ENCODE data around the gene CLCNKB.
A peak's percentile ranks its signal among the peaks of the same experiment; 100 is the strongest.
"Not testable (repeated sequence)": the region's sequence is repeated elsewhere in the genome, so short reads cannot be mapped to it uniquely, and the experiment has no call there.

CLCNKB gene

GRCh38 chr1:16043521-16043920 lies at the start of gene CLCNKB:
Gene CLCNKB, plus strand, starts transcription at chr1:16043782. Its CDS starts 711 bp downstream, at chr1:16044493.
- DNase-seq, result peak; percentile 81

- DNase-seq, result no peak
Observed at GRCh38 chr1:15994081-15994480, 49.5 kb upstream of the CLCNKB start.

GRCh38 chr1:15994590-15995351 lies 48.8 kb upstream of the CLCNKB start:
- no peak for DNase-seq

DNA sequence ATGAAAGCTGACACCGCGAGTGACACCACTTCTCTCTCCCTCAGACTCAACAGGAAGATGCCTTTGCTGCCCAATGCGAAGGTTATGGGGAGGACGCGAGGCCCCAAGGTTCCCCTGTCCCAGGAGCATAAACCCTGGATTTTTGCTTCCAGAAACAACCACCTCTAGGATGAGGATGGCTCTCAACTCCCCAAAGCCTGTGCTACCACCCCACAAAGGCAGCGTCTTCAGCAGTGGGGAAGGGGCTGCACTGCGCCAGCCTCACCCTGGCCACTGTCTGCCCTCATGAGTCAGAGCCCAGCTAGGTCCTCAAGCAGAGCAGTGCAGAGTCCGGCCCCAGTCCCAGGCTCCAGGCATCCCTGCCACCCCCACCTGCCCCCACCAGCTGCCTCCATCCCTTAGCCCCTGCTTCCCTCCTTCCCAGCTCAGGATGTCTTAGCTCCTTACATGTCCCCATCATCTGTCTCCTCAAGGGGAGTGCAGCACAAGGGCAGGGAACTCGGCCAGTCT lies 46.5 kb upstream of the CLCNKB start:
- no peak for DNase-seq

- no peak for DNase-seq
Observed at GRCh38 chr1:15997637-15998280, 45.8 kb upstream of the CLCNKB start.

DNA sequence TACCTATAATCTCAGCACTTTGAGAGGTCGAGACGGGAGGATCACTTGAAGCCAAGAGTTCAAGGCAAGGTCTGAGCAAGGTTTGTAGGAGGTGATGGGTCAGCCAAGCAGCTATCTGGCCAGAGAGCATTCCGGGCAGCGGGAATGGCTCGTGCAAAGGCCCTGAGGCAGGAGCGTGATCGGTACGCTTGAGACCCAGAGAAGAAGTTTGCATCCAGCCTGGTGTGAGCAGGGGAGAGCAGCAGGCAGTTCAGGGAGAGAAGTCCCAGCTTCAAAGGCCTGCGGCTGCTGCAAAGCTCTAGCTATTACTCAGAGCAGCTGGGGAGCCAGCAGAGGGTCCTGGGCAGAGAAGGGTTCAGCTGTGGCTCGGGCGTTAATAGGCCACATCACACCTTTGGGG lies 44.7 kb upstream of the CLCNKB start:
- DNase-seq, result no peak

GRCh38 chr1:16001274-16001673 lies 42.3 kb upstream of the CLCNKB start:
- DNase-seq, result not testable (repeated sequence)

- no peak for DNase-seq
Observed at GRCh38 chr1:16005597-16005996, 38.0 kb upstream of the CLCNKB start.

GRCh38 chr1:16006010-16006409 lies 37.6 kb upstream of the CLCNKB start:
- no peak for DNase-seq

GRCh38 chr1:16006552-16007485 lies 36.8 kb upstream of the CLCNKB start:
- DNase-seq, result no peak

DNA sequence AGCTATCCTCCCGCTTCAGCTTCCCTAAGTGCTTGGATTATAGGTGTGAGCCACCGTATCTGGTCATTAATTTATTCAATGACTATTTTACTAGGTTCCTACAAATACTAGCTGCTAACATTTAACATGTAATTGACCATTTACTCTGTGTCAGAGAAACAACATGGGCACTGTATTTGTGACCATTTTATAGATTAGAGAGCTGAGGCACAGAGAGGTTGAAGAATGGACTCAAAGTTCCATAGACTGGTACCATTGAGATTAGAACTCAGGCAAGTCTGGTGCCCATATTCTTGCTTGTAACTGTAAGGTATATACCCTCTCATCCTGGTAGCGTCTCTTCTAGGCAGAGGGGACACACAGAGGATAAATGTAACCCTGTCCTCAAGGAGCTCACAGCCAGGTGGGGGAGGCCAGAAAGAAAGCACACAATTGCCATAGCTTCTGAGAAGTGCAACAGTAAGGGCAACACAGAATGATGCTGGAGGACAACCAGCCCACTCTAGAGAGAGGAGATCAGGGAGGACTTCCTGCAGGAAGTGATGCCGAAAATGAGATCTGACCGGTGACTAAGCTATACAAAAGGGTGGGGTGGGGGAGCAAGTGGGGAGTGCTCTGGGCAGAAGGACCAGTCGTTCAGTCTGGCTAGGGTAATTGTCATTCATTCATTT lies 35.8 kb upstream of the CLCNKB start:
- no peak for DNase-seq

GRCh38 chr1:16009030-16009460 lies 34.5 kb upstream of the CLCNKB start:
- DNase-seq, result peak; percentile 73

DNA sequence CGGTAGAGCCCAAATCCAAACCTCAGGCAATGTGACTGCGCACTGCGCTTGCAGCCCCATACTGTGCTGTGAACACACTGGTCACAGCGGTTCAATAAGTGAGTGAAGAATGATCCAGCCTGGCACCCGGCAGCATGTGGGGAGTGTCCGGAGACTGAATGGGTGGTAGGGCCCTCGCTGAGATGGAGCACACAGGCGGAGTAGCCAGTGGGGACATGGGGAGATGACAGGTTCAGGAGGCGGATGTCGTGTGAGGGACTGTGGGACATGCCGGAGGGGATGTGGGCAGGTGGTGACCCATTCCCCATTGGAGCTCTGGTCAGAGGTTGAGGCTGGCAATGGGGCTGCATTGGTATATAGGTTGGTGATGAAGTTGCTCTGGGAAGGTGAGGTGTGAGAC lies 33.9 kb upstream of the CLCNKB start:
- DNase-seq, result no peak

DNA sequence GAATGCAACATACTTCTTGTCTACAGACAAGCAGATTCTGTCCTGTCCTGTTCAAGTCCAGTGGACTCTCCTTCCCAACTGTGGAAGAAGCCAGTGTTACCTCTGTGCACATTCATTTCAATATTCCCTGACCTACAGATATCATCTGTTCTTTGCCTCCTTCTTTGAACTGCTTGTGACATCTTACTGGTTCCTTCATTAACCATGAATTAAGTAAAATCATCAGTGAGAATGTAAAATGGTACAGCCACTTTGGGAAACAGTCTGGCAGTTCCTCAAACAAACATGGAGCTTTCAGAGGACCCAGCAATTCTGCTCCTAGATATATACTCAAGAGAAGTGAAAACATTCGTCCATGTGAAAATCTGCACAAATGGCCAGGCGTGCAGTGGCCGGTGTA lies 32.7 kb upstream of the CLCNKB start:
- DNase-seq, result no peak

- DNase-seq, result no peak
Observed at GRCh38 chr1:16011936-16012589, 31.5 kb upstream of the CLCNKB start.

- peak; percentile 42 for DNase-seq
Observed at GRCh38 chr1:16012590-16013219, 30.9 kb upstream of the CLCNKB start.

DNA sequence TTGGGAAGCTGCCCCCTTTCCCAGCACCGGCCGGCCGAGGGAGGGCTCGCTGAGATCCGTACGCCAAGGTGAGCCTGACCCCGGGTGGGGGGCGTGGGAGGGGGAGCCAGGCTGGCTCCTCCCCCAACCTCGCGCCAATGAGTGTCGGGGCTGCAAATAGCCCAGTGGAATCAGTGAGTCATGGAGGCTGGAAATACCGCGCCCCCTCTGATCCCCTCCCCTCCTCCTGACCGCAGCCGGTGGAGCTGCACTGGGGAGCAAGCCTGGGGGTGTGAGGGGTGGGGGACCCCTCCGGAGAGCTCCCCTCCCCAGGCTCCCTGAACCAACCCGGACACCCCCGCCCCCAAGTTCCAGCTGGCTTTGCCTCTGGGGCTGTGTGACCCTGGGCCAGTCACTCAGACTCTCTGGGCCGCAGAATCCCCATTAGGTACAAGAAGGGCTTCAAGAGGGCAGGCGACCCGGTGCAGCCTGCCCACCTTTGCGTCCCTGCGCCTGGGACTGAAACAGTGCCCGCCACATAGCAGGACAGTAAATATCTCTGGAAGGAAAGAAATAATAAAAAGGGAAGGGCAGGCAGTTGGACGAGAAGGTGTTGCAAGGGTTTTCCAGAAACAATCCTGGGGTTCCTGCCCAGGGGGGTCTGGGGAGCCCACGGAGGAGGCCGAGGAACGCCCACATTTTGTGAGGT lies 30.2 kb upstream of the CLCNKB start:
- peak; percentile 34 for DNase-seq

GRCh38 chr1:16013908-16014258 lies 29.7 kb upstream of the CLCNKB start:
- no peak for DNase-seq

DNA sequence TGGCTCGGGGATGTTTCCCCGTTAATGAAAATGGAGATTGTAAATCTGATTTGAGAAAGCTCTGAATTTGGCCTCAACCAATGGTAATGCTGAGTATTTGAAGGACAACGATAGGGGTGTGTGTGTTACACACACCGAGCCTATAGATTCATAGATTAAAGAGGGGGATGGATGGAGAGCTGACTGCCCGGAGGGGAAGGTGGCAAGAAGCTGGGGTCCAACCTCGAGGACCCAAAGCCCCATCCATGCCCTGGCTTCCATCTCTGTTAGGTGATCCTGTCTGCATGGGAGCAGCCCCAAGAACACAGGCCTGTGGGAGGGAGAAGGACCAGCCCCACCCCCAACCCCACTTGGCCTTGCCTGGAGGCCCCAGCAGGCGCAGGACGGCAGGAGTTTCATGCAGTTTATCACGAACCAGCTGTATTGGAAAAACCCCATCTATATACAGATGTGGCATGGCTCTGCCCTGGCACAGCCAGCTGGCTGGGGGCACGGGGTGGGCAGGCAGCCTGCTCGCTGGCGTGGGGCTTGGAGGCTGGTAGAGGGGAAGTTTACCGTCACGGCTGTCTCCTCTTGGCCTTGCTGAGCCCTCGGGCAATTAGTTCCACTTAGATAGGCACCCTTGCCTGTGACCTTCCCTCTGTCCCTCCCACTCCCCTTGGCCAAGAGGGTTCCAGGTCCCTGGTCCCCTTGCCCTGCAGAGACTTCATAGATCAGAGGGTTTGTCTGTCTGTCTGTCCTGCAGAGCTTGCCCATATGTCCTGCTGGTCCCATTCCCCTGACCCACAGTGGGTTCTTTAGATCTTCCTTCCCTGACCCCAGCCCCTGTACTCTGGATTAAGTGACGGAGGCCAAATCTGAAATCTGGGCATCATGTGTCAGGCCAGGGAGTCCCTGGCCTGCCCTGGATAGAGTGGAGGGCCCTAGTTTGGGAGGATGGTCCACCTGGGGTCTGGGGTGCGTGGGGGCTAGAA lies 28.8 kb upstream of the CLCNKB start:
- DNase-seq, result no peak

DNA sequence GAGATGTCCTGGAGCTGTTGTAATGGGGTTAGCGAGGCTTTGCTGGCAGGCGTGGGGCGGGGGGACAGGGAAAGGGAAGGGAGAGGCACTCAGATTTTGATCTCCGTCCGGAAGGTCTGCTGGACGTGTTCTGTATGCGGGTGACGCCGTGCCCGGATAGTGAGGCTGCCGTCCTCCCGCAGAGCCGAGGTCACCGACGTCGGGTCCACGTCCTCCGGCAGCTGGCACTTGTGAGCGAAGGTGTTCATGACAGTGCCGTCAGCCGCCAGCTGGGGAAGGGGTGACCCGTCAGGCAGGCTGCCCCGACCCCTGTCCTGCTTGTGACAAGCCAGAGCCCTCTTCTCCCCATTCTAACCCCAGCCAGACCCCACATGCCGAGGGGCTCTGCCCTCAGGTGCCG lies 28.1 kb upstream of the CLCNKB start:
- no peak for DNase-seq

Measured in DMS79 treated with DMSO at 0.1 percent for 48 hours (cell line).